ENCODE results near the gene CSRNP3. TPM values are rescaled to one million over a fixed set of nuclear protein-coding genes. Genes with fewer than 3 reads are reported as not detected.

CSRNP3 gene
- total RNA-seq, 1 donor from 2014 or later, result 0.26 TPM

- Histone ChIP-seq H3K4me3 (ENCODE audit: low read depth, low read length) (no peak overlapping the region), H3K27me3 (ENCODE audit: control insufficient read depth, insufficient read depth, low read length) (no peaks in the 10 kb centered on the region), H3K36me3 (ENCODE audit: control insufficient read depth, insufficient read depth, low read length) (no peaks in the 10 kb centered on the region)
- DNase-seq (ENCODE audit: low read depth), result no peak
- TF ChIP-seq CTCF (IDR thresholded peaks at IDR 0.05; ENCODE audit: insufficient read depth, low read length, severe bottlenecking), result no peak
- FAIRE-seq, result no peak
Measured at GRCh38 chr2:165470361-165470760, 863 bp downstream of the CSRNP3 start.

GRCh38 chr2:165471349-165471950 is 2.0 kb downstream of the CSRNP3 start:
- FAIRE-seq (no peak), DNase-seq (ENCODE audit: low read depth) (no peak)
- Histone ChIP-seq H3K27me3 (ENCODE audit: control insufficient read depth, insufficient read depth, low read length) (no peaks in the 10 kb centered on the region), H3K36me3 (ENCODE audit: control insufficient read depth, insufficient read depth, low read length) (no peaks in the 10 kb centered on the region), H3K4me3 (ENCODE audit: low read depth, low read length) (no peak overlapping the region)
- TF ChIP-seq CTCF (IDR thresholded peaks at IDR 0.05; ENCODE audit: insufficient read depth, low read length, severe bottlenecking), result no peak

- Histone ChIP-seq H3K4me3 (ENCODE audit: low read depth, low read length) (no peak overlapping the region), H3K36me3 (ENCODE audit: control insufficient read depth, insufficient read depth, low read length) (no peaks in the 10 kb centered on the region), H3K27me3 (ENCODE audit: control insufficient read depth, insufficient read depth, low read length) (no peaks in the 10 kb centered on the region)
- DNase-seq (ENCODE audit: low read depth) (no peak), FAIRE-seq (no peak)
- no peak for TF ChIP-seq CTCF (IDR thresholded peaks at IDR 0.05; ENCODE audit: insufficient read depth, low read length, severe bottlenecking)
Measured at GRCh38 chr2:165472922-165473321, 3.4 kb downstream of the CSRNP3 start.

- FAIRE-seq (no peak), DNase-seq (ENCODE audit: low read depth) (no peak)
- no peak overlapping the region for H3K4me3 ChIP-seq (ENCODE audit: low read depth, low read length)
- H3K36me3 ChIP-seq (ENCODE audit: control insufficient read depth, insufficient read depth, low read length), result no peaks in the 10 kb centered on the region
- no peaks in the 10 kb centered on the region for H3K27me3 ChIP-seq (ENCODE audit: control insufficient read depth, insufficient read depth, low read length)
- TF ChIP-seq CTCF (IDR thresholded peaks at IDR 0.05; ENCODE audit: insufficient read depth, low read length, severe bottlenecking), result no peak
Measured at GRCh38 chr2:165474619-165475276, 5.2 kb downstream of the CSRNP3 start.

GRCh38 chr2:165475277-165476004 is 5.9 kb downstream of the CSRNP3 start:
- Histone ChIP-seq H3K4me3 (ENCODE audit: low read depth, low read length) (no peak overlapping the region), H3K36me3 (ENCODE audit: control insufficient read depth, insufficient read depth, low read length) (no peaks in the 10 kb centered on the region), H3K27me3 (ENCODE audit: control insufficient read depth, insufficient read depth, low read length) (no peaks in the 10 kb centered on the region)
- FAIRE-seq, result no peak
- no peak for TF ChIP-seq CTCF (IDR thresholded peaks at IDR 0.05; ENCODE audit: insufficient read depth, low read length, severe bottlenecking)
- DNase-seq (ENCODE audit: low read depth), result no peak

Data from bronchial epithelial cell (primary cell).